GM21515 (cell line): ENCODE measurements around the gene TCERG1L.
"Not testable (repeated sequence)": the region's sequence is repeated elsewhere in the genome, so short reads cannot be mapped to it uniquely, and the experiment has no call there.

Experiments used
- ATAC-seq: cut with Tn5 transposase; IDR thresholded peaks from one replicate; pipeline ENCODE4 v1.9.1; 2021; ENCODE audit not compliant: unreplicated experiment

Gene TCERG1L

DNA sequence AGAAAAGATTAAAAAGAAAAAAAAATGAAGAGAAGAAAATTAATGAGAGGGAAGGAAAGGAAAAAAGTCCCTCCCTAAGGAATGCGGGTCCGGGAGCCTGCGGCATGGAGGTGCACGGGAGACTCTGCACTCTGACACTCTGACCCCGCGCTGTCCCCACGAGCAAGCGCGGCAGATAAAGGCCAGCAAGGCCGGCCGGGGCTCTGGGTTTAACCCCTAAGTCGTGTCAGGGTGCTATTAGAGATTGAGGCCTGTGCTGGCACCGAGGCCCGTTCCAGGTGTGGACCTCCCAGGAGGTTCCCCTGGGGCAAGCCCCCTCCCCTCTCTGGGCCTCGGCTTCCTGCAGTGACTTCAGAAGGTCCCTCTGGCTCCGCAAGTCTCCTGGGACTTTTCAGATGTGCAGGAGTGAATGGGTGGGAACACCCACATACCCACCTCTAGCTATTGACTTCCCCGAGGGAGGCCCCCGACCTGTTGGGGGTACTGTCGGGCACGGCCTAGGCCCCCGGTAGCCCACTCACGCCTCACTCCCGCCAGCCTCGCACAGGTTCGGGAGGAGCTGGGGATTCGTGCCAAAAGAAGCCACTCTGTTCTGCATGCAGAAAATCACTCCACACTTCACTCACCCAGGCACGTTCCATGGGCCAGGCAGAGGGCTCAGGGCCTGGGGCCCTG is 164.1 kb downstream of the TCERG1L start:
- ATAC-seq: no peak

DNA sequence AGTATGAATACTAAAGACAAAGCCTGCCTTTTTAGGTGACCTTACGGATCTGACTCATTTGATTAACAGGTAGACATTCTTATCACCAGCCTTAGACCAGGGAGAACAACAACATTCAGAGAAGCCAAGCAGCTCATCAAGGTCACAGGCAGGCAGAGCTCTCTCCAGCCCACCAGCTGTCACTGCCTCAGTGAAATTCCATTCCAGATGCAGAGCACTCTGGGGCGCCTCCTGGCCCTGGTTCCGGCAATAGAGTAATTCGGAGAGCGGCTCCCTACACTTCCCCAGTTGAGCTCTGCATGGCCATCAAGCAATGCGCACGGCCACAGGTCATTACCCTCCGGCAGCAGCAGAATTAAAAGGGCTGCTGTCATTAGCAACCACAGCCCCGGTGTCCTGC is 164.7 kb downstream of the TCERG1L start:
- ATAC-seq: no peak

DNA sequence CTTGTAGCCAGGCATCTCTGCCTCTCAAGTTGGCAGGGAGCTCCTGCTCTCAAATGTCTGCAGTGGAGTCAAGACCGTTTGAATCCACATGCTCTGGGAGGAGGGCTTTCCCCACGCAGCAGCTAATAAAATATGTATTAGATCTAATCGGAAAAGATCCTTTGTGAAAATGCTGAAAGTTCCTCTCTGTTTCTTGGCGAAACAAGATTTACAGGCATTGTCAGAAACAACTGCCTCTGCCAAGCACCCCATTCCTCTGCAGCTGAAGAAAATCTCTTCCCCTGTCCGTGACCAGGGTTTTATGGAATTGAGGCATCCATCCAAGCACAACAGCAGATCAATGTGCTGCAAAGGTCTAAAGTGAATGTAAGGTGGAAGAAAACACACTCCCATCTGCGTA is 165.8 kb downstream of the TCERG1L start:
- ATAC-seq: no peak

DNA sequence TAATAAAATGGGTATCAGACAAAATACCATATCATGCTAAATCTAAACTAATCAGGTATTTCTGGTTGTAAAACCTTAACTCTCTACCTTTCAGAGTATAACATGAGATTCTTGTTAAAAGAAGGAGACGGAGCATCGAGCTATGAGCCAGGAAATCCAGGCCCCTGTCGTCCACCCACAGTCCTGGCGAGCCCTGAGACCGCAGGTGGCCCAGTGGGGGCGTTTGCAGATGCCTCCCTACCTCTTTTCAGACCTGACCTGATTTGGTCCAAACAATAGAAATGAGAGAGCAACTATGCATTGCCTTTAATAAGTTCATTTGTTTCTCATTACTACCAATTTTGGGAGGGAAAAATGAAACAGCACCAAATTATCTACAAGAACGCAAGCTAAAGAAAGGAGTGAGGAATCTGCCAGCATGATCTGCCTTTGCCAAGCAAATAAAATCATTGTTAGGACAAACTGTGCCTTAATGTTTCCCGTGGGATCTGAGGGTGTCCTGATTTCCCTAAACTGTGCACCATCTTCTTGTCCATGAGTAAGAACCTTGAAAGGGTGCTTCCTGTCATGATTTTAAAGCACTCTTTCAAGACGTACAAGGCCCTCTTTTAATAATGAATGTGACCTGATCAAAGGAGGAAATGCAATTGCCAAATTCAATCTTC is 166.7 kb downstream of the TCERG1L start:
- ATAC-seq: no peak

DNA sequence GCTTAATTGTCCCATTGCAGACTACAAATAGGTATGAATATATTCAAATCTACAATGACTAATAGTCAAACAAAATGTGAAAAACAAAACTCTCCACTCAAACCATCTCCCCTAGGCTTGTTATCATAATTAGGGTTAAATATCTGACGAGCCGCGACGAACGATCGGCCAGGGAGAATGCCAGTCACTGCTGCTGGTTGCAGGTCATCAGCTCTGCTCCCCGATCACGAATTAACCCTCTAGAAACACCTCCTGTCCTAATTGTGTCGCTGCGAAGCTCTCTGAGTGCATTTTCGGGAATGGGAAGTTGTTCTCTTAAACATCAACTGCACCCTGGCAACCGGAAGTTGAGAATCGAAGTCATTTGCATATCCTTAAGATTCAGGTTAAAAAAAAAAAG is 167.3 kb downstream of the TCERG1L start:
- no peak for ATAC-seq

DNA sequence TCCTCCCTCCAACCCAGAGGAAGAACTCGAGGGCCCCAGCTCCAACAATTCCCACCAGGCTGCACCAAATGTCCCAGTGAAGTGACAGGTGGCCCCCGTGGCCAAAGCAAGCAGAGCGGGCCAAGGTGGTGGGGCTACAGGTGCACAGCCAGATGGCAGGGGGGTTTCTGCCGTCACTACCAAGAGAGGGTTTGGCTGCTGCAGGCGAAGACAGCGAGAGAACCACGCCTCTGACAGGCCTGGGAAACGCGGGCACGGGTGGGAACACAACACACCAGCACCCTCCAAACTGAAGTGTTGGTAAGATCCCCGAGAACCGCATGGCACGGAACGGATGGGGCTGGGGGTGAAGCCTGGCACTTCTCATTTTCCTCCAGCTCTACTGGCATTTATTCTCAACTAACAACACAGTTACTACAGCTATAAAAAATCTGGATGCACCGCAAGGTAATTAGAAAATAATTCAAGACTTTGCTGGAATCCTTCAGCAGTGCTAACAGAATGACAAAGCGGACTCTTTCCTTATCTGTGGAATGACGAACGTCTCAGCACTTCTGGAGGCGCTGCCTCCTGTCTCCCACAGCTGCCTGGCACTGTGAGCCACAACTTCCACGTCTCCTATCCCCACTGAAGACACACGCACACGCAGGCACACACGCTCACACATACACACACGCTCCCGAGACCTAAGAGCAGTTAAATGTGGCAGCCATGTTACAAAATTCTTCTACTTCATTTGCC is 167.9 kb downstream of the TCERG1L start:
- ATAC-seq: no peak

DNA sequence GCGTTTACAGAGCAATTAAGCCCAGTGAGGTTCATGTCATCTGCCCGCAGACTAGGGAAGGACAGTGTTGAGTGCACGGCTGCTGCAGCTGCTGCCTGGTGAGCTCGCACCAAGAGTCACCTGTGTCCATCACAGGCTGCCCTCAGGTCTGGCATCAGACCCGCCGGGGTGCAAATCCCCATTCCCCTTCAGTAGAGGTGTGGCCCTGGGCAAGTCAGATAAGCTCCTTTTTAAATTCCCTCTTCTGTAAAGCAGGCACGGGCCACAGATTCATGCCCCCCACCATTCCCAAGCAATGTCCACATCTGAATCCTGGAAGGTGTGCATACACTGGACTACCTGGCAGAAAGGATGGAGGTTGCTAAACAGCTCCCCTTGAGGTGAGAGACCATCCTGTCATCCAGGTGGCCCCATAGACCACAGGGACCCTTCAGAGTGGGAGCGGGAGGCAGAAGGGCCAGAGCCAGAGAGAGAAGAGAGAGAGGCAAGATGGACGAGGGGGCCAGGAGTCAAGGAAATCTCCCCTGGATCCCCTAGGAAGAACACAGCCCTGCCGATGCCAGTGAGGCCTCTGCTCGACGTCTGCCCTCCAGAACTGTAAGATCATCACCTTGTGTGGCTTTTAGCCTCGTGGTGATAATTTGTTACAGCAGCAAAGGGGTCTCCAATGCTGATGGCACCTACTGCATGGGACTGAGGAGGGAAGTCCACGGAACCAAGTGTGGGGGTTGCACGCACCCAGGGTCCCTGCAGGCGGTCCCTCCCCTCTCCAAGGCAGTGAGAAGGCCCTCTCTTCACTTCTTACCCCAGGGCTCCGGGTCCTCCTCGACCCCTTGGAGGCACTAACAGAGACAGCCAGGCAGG is 168.8 kb downstream of the TCERG1L start:
- ATAC-seq: no peak

DNA sequence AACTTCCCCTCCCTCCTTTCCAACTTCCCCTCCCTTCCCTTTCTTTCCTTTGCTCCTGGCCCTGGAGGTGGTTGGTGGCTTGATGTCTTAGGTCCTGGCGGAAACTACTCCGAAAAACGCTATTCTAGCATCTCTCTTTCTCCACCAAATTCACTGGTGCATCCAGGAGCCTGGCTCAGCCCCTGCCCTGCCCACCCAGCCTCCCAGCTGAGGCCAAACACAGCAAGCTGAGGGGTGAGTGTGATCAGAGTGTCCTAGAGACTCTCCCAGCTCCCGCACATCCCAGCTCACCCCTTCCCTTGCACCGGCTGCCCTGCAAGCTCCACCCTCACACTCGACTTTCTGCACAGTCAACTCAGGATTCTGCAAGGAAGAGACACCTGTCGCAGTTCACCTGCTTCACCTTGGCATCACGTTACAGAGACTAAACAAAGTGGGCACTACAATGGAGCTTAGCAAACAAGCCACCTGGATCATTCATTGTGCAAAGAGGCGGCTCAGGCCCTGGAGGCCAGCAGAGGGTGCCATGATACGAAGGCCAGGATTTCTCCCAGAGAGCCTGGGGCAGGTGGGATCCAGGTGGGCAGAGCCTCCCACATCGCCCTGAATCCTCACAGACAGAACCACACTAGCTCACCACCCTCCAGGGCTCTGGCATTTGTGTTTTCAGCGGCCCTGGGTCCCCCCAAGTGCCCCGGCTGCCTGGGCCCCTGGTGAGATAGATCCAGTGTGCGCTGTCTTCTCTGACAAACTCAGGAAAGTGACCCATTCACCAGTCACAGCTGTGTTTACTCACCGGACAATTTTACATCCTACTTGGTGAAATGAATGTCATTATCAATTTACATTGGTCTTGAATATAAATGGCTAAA is 169.6 kb downstream of the TCERG1L start:
- no peak for ATAC-seq

DNA sequence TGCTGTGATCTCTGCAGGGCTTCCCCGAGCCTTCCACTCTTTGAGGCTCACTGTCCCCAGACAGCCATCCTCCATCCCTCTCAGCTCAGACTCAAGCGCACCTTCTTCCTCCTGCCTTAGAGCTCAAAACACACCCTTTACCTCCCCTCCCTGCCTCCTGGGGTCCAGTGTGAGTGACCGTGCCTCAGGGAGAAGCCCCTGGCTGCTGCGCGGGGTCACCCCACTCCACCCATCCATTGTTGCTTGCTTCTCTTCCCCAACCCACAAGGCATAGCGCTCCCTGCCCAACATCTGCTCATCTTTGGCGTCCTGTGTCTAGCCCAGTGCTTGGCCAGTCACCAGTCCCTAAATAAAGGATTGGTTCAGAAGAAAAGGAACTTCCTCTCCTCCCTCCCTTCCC is 170.3 kb downstream of the TCERG1L start:
- no peak for ATAC-seq

DNA sequence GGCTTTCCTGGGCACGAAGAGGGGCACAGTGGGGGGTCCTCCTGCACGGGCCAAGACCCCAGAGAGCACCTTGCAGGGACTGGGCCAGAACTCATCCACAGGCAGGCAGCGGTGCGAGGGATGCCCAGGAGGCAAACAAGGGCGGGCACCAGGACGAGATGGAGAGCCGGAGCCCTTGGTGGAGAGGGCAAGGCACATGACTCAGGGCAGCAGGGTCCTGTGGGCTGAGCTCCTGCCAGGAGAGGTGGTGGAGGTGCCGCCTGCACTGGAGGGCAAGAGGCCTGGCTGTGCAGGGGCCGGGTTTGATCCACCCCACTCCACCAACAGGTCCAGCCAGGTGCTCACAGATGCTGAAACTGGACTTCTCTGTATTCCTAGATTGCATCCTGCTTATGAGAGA is 170.9 kb downstream of the TCERG1L start:
- no peak for ATAC-seq

DNA sequence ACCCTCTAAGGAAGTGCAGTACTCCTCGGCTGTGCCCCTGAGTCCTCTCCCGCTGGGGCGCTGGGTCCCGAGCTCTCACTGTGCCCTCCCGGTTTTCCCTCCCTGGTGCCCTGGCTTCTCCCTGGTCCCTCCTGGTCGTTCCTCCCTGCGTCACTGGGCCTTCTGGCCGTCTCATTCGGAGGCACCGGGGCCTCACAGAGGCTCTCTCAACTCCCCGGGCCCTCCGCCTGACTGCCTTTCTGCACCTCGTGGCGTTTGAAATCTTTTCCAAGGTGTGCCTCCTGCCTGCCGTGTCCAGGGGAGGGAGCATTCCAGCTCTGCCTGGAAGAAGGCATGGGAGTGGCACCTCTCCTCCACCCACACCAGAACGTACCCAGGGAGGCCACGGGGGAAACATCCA is 174.3 kb downstream of the TCERG1L start:
- no peak for ATAC-seq

DNA sequence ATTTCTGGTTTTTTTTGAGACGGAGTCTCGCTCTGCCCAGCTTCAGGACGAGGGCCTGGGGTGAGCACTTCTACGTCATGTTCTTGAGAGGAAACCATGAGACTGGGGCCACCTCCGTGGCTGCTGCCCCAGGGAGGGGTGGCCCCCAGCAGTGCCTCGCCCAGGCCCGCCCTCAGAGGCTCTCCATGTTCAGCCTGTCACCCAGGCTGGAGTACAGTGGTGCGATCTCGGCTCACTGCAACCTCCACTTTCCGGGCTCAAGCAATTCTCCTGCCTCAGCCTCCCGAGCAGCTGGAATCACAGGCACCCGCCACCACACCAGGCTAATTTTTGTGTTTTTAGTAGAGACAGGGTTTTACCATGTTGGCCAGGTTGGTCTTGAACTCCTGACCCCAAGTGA is 175.2 kb downstream of the TCERG1L start:
- ATAC-seq: not testable (repeated sequence)

DNA sequence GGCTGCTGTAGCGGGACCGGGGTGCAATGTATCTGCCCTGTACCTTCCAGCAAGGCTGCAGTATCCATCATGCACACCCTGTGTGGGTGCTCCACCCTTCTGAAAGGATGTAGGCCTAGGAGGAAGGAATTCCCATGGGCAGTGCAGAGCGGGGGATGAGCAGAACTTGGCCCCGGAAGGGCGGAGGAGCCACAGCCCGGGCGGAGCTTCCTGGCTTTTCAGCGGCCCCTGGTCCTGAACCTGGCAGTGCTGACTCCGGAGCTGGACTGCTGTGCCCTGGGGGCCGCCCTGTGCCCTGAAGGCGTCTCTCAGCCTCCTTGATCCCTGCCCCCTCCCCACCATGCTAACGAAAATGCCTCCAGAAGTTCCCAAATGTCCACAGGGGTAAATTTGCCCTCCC is 175.8 kb downstream of the TCERG1L start:
- no peak for ATAC-seq

DNA sequence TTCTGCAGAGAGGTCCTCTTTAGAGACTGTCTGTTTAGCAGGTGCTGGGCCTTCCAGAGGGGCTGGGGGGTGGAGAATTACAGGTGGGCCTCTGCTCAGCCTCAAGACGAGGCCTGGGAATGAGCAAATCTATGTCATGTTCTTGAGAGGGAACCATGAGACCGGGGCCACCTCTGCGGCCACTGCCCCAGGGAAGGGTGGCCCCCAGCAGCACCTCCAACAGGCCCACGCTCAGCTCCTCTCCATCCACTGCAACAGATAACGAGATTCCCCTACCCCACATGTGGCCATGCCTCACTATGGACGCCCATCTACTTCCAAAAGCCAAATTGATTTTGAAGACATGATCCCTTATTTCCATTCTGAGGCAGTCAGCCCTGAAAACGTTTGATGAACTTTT is 176.9 kb downstream of the TCERG1L start:
- ATAC-seq: no peak

DNA sequence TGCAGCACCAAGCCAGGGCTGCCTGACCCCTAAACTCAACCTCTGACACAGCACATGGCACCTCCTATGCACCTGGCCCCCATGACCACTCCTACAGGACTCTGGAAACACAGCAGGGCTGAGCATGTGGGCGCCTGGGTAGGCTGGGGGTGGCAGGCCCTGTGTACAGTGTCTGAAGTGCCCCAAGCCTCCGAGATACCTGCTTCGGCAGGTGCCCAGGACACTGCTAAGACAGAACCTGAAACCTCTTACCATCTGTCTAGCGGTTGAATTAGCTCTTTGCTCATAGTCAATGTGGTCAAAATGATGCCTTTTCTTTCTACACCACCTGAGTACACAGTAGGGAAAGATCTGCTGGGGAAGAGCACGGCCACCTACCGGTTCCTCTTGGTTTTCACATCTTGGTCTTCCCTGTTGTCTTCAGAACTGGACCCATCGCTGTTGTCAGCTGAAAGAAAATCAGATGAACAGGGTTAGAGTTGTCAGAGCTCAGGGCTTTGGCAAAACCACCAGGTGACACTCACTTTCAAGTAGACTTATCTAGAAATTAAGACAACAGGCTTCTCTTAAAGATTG is 177.4 kb downstream of the TCERG1L start:
- ATAC-seq: no peak

DNA sequence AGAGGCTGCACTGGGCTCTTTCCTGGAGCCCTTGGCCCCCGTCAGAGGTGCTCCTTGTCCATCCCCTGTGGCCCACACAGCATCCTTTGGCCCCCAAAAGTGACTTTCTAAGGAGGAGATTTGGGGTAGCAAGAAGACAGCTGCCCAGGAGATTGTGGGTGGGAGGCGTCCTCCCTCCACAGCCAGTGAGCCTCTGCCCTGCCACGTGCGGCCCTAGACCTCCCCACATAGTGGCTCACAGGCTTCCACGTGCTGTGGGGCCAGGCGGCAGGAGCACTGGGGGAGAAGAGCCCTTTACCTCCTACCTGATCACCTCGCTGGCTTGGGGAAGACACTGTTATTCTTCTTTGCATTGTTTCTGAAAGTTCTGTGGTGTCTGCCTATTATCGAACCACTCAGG is 178.8 kb downstream of the TCERG1L start:
- ATAC-seq: no peak

DNA sequence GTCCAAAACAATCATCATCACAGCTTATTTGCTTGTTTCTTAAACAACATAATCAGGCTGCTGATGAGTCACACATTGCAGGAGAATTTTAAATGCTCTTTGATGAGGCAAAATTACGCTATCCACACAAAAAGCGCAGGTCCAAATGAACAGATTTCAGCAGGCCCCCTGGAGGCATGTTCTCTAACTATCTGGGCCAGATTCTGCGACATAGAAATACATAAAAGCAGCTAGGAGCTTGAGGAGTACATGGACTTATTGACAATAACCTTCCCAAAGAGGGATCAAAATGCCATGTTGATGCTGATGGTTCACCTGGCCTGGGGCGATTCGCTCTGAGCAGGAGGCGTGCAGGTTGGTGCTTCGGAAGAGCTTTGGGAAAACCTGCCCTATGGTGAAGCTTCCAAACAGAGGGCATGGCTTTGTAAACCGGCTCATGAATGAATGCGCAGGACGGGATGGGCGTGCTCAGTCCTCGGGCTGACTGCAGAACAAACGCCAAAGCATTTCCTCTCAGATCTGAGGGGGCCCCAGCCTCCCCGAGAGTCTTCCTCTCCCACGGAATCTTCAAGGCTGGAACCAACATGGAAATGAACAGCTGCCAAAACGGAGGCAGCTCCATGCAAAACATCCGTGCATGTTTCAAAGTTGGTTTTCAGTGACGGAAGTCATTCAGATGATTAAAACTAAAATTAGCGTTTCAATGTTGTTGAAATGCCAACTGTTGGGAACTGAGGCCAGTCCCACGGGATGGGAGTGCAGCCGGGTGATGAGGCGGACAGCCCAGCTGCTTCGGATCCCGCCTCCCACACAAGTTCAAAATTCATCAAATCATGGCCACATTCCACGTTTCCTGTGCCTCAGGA is 179.6 kb downstream of the TCERG1L start:
- no peak for ATAC-seq

DNA sequence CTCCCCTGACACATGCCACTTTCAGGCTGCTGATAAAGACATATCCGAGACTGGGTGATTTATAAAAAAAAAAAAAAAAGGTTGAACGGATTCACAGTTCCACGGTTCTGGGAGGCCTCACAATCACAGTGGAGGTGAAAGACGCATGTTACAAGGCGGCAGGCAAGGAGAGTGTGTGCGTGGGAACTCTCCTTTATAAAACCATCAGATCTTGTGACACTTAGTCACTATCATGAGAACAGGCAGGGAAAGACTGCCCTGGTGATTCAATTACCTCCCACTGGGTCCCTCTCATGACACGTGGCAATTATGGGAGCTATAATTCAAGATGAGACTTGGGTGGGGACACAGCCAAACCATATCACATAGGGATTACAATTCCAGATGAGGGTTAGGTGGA is 181.5 kb downstream of the TCERG1L start:
- ATAC-seq: no peak

DNA sequence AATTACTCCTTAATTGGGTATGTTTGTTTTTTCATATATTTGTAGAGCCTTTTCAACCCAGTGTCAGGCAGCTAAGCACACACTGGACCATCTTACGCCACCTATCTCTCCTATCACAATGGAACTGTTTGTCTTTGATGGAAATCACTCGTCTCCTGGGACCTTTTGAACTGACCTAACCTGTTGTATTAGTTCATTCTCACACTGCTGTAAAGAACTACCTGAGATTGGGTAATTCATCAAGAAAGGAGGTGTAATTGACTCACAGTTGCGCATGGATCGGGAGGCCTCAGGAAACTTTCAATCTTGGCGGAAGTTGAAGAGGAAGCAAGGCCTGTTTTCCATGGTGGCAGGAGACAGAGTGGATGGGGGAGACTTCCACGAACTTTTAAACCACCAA is 182.0 kb downstream of the TCERG1L start:
- no peak for ATAC-seq
